Activated CD8-positive, alpha-beta memory T cell treated with anti-CD3 and anti-CD28 coated beads for 48 hours (primary cell): ENCODE data around the gene TLN1.
A peak's percentile ranks its signal among the peaks of the same experiment; 100 is the strongest.

Experiments
- DNase-seq, 3 experiments: peaks; one replicate each; pipeline ENCODE4 v3.0.0-alpha.2; 2020; ENCODE audit warnings: low read depth in 2 of 3, low spot score in 2 of 3

TLN1 gene

DNA sequence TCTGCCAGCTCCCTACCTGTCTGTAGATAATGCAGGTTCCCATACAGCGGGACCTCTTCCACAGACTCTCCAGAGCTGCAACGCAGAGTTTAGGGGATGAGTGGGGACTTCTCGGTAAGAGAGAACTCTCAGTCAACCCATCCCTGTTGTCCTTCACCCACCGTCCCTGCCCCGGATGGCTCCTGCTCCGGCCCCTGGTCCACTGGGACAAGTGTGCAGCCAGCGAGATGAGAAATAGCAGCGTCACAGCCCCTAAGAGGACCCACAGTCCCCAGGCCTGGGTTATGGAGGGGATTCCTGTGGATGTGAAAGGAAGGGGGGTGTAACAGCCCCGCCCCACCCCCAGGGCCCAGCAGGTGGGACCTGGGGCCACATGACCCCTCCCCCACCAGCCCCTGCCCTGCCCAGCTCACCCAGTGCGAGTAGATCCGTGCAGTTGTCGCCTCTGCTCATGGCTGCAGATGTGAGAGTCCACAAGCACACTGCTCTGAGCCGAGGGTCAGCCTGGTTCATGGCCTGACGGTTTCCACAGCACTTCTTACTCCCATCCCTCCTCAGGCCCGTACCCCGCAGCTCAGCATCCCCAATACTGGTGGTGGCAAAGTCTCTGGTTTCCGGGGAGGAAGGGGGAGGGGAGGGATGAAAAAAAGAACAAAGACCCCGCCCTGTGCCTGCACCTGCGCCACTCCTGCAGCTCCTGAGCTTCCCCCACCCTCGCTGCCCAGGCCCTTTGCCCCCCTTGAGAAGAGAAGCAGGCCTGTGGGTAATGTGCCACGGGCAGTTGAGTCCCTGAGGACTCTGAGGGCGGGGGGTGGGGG, 81.4 kb downstream of the TLN1 start, which contains the start of gene SIT1:
Gene SIT1, minus strand, starts transcription at position 591 of the 818 bp plus-strand sequence. Its CDS starts 78 bp downstream, at position 513.
- no peak for DNase-seq

GRCh38 chr9:35649431-35650340, 82.3 kb downstream of the TLN1 start:
- peak in 1 of 3 experiments; percentile 32 for DNase-seq
